ENCODE results near the gene RUVBL2.

RUVBL2 gene

DNA sequence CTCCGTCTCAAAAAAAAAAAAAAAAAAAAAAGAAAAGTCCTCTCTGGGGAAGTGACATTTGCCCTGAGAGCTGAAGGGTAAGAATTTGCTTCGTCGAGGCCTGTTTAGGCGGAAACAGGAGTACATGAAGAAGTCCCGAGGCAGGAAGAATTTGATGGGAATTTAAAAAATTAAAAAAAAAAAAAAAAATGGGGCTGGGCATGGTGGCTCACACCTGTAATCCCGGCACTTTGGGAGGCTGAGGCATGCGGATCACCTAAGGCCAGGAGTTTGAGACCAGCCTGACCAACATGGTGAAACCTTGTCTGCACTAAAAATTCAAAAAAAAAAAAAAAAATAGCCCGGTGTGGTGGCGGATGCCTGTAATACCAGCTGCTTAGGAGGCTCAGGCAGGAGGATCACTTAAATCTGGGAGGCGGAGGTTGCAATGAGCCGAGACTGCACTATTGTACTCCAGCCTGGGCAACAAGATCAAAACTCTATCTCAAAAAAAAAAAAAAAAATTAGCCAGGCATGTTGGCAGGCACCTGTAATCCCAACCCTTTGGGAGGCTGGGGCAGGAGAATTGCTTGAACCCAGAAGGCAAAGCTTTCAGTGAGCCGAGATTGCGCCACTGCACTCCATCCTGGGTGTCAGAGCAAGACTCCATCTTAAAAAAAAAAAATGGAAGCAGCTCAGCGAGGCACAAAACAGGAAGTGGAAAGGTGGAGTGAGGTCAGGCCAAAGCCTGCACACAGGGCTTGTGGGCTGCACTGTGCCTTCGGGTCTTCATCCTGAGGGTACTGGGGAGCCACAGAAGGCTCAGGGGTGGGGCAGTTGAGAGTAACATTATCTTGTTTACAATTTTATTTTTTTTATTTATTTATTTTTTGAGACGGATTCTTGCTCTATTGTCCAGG, 34.1 kb upstream of the RUVBL2 start:
- no peak for FAIRE-seq
- DNase-seq (ENCODE audit: insufficient read length, low spot score): no peak
- TF ChIP-seq, protein P1, sequence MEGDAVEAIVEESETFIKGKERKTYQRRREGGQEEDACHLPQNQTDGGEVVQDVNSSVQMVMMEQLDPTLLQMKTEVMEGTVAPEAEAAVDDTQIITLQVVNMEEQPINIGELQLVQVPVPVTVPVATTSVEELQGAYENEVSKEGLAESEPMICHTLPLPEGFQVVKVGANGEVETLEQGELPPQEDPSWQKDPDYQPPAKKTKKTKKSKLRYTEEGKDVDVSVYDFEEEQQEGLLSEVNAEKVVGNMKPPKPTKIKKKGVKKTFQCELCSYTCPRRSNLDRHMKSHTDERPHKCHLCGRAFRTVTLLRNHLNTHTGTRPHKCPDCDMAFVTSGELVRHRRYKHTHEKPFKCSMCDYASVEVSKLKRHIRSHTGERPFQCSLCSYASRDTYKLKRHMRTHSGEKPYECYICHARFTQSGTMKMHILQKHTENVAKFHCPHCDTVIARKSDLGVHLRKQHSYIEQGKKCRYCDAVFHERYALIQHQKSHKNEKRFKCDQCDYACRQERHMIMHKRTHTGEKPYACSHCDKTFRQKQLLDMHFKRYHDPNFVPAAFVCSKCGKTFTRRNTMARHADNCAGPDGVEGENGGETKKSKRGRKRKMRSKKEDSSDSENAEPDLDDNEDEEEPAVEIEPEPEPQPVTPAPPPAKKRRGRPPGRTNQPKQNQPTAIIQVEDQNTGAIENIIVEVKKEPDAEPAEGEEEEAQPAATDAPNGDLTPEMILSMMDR (IDR thresholded peaks at IDR 0.05; ENCODE audit: insufficient read depth, missing control alignments): no peak

DNA sequence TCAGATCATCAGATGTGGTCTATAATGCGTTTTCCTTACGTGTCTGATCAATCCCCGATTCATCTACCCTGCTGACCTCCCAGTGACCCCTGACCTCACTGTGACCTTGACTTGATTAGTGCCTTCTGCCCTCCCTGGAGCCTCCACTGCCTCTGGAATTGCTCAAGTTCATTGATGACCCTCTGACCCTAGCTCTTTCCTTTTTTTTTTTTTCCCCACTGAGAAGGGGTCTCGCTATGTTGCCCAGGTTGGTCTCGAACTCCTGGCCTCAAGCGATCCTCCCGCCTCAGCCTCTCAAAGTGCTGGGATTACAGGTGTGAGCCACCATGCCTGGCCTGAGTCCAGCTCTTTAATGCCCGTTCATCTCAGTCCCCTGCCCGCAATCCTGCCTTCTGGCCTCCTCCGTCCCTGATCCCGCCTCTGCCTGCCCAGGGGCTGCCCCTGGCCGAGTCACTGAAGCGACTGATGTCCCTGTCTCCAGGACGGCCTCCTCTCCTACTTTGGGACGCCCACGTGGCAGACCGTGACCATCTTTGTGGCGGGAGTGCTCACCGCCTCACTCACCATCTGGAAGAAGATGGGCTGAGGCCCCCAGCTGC, 32.5 kb upstream of the RUVBL2 start:
- TF ChIP-seq, protein P1 (IDR thresholded peaks at IDR 0.05; ENCODE audit: insufficient read depth, missing control alignments): no peak
- DNase-seq (ENCODE audit: insufficient read length, low spot score) (no peak), FAIRE-seq (no peak)

DNA sequence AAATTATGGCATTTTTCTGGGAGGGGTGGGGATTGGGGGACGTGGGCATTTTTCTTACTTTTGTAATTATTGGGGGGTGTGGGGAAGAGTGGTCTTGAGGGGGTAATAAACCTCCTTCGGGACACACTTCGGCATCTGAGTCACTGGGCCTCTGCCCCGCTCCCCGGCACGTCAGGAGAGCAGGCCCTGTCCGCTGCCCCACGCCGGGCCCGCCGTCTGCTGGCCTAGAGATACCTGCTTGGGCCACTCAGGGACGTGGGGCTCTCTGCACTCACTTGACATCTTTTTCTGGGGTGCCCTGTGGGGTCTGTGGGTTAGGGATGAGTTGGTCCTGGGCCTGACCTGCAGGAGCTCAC, 32.0 kb upstream of the RUVBL2 start:
- TF ChIP-seq, protein P1 (IDR thresholded peaks at IDR 0.05; ENCODE audit: insufficient read depth, missing control alignments): no peak
- FAIRE-seq: no peak
- DNase-seq (ENCODE audit: insufficient read length, low spot score): no peak

DNA sequence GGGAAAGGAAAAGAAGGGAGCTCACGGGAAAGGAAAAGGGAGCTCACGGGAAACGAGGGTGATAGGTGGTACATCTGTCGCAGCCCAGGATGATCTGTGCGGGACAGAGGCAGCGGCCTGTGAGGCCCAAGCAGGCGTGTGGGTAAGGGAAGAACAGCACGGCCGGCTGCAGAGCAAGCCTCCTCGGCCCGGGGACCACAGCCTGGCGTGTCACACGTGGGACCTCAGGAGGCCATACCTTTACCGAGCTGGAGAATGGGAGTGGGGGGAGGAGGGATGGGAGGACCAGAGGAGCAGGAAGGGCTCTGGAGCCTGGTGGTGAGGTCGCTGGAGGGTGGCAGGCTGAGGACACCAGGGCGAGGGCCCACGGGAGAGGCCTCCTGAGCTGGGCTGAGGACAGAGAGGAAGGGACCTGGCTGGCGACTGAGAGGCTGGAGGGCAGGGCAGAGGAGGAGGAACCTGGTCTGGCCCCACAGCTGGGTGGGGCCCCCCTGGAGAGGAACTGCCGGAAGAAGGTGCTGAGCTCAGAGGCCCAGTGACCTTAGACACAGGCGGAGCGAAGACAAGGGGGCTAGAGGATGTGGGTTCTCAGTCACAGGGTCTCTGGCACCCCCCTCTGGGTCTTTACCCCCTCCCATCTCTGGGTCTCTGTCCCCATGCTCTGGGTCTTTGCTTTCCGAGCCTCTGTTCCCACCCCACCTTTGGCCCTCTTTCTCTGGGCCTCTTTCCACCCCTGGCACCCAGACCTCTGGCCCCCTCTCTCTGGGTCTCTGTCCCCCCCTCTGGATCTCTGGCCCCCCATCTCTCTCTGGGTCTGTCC, 31.4 kb upstream of the RUVBL2 start:
- no peak for DNase-seq (ENCODE audit: insufficient read length, low spot score)
- FAIRE-seq: no peak
- TF ChIP-seq, protein P1 (IDR thresholded peaks at IDR 0.05; ENCODE audit: insufficient read depth, missing control alignments): no peak

DNA sequence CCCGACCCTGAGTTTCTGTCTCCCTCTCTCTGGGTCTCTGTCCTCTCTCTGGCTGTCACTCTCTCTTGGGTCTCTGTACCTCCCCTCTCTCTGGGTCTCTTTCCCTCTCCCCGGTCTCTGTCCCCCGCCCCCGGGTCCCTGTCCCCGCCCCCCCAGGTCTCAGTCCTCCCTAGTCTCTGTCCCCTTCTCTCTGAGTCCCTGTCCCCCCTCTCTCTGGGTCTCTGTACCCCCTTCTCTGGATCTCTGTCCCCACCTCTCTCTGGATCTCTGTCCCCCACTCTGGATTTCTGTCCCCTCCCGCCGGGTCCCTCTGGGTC, 30.9 kb upstream of the RUVBL2 start:
- DNase-seq (ENCODE audit: insufficient read length, low spot score) (no peak), FAIRE-seq (no peak)
- TF ChIP-seq, protein P1 (IDR thresholded peaks at IDR 0.05; ENCODE audit: insufficient read depth, missing control alignments): no peak

DNA sequence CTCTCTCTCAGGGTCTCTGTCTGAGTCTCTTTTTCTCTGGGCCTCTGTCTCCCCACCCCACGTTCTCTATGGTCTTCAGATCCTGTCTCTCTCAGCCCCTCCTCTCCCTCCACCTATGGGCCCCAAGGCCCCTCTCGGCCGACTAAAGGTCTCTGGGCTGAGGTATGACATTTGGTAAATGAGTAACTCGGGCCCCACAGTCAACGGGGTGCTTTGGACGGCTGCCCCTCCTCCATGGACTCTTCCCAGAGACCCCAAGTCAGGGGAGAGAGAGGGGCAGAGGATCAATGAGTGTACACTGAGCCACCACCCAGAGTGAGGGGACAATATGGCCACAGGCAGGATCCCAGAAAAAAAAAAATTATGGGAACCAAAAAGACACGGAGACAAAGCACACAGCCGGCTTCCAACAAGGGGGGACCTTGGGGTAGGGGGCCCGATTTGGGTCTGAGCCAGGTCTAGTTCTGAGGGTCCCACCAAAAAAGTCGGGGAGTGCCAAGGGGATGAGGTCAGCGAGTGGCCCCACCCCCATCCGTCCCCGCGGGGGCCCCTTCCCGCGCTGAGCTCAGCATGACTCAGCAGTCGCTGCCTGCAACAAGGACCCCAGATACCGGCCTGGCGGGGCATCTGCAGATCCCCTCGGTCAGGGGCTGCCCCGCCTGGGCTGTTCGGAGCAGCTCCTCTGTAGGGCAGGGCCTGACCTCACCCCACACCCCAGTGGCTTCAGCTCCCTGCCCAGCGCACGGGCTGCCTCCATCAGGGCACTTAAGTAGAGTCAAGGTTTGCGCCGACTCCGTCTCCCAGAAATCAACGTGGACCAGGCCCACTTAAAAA, 30.1 kb upstream of the RUVBL2 start:
- TF ChIP-seq, protein P1 (IDR thresholded peaks at IDR 0.05; ENCODE audit: insufficient read depth, missing control alignments): no peak
- DNase-seq (ENCODE audit: insufficient read length, low spot score) (no peak), FAIRE-seq (no peak)

Data from D721Med (cell line).